Trophoblast cell (in vitro differentiated cells and primary cell): ENCODE measurements around the gene GSN.

ENCODE experiments used
- DNase-seq, 2 donors: peaks; one replicate each; pipeline ENCODE4 v3.0.0-alpha.2; 2016
- H2AFZ ChIP-seq: 2 replicates; pipeline ENCODE4 v1.6.1; 2013; ENCODE audit warnings: low read length, moderate library complexity, mild to moderate bottlenecking; ENCODE audit not compliant: insufficient read depth, poor library complexity
- H2AK5ac ChIP-seq: 2 replicates; pipeline ENCODE4 v1.6.1; 2013; ENCODE audit warnings: mild to moderate bottlenecking, low read length
- H2BK120ac ChIP-seq: 2 replicates; pipeline ENCODE4 v1.6.1; 2013; ENCODE audit warnings: low read length, mild to moderate bottlenecking, moderate library complexity; ENCODE audit not compliant: insufficient read depth, poor library complexity
- H2BK12ac ChIP-seq: 2 replicates; pipeline ENCODE4 v1.6.1; 2013; ENCODE audit warnings: mild to moderate bottlenecking, low read length, moderate library complexity
- H2BK5ac ChIP-seq: 2 replicates; pipeline ENCODE4 v1.6.1; 2013; ENCODE audit warnings: low read length, low read depth, moderate library complexity, mild to moderate bottlenecking; ENCODE audit not compliant: poor library complexity
- H3K14ac ChIP-seq: 2 replicates; pipeline ENCODE4 v1.6.1; 2013; ENCODE audit warnings: mild to moderate bottlenecking, low read length
- H3K18ac ChIP-seq: 2 replicates; pipeline ENCODE4 v1.6.1; 2013; ENCODE audit warnings: mild to moderate bottlenecking, low read length
- H3K23ac ChIP-seq: 2 replicates; pipeline ENCODE4 v1.6.1; 2013; ENCODE audit warnings: low read length
- H3K27ac ChIP-seq: 2 replicates; pipeline ENCODE4 v1.5.1; 2013; ENCODE audit warnings: low read depth, mild to moderate bottlenecking, inconsistent platforms, low read length, moderate library complexity
- H3K27me3 ChIP-seq: 2 replicates; pipeline ENCODE4 v1.6.1; 2013; ENCODE audit warnings: inconsistent platforms, mild to moderate bottlenecking, low read length, moderate library complexity; ENCODE audit not compliant: insufficient read depth
- H3K36me3 ChIP-seq, 2 experiments: 1 replicate in 1 of 2; 2 replicates in 1 of 2; pipeline ENCODE4 v1.6.1; 2013; ENCODE audit warnings: low read length in 2 of 2, mild to moderate bottlenecking in 2 of 2, moderate library complexity in 1 of 2; ENCODE audit not compliant: insufficient read depth in 2 of 2, control insufficient read depth in 1 of 2
- H3K4ac ChIP-seq: 2 replicates; pipeline ENCODE4 v1.6.1; 2013; ENCODE audit warnings: low read depth, mild to moderate bottlenecking, low read length, moderate library complexity
- H3K4me1 ChIP-seq, 2 experiments: 1 replicate in 1 of 2; 2 replicates in 1 of 2; pipeline ENCODE4 v1.6.1; 2013; ENCODE audit warnings: low read length in 2 of 2, mild to moderate bottlenecking in 2 of 2, moderate library complexity in 1 of 2; ENCODE audit not compliant: insufficient read depth in 2 of 2, control insufficient read depth in 1 of 2
- H3K4me2 ChIP-seq: 2 replicates; pipeline ENCODE4 v1.6.1; 2013; ENCODE audit warnings: inconsistent platforms, mild to moderate bottlenecking, low read length, moderate library complexity
- H3K4me3 ChIP-seq: 2 replicates; pipeline ENCODE4 v1.5.1; 2013; ENCODE audit warnings: mild to moderate bottlenecking, low read depth, low read length, inconsistent platforms
- H3K79me1 ChIP-seq: one replicate; pipeline ENCODE4 v1.6.1; 2013; ENCODE audit warnings: low read length
- H3K79me2 ChIP-seq: 2 replicates; pipeline ENCODE4 v1.6.1; 2013; ENCODE audit warnings: low read length, mild to moderate bottlenecking; ENCODE audit not compliant: control insufficient read depth, insufficient read depth, poor library complexity
- H3K9ac ChIP-seq: 2 replicates; pipeline ENCODE4 v1.6.1; 2013; ENCODE audit warnings: mild to moderate bottlenecking, low read length
- H3K9me3 ChIP-seq: 2 replicates; pipeline ENCODE4 v1.6.1; 2013; ENCODE audit warnings: low read depth, mild to moderate bottlenecking, control low read depth, inconsistent platforms, low read length; ENCODE audit not compliant: insufficient read depth
- H4K12ac ChIP-seq: 2 replicates; pipeline ENCODE4 v1.6.1; 2013; ENCODE audit warnings: low read depth, mild to moderate bottlenecking, low read length, moderate library complexity
- H4K8ac ChIP-seq: 2 replicates; pipeline ENCODE4 v1.6.1; 2013; ENCODE audit warnings: low read depth, mild to moderate bottlenecking, low read length, moderate library complexity
- H4K91ac ChIP-seq: one replicate; pipeline ENCODE4 v1.6.1; 2013; ENCODE audit warnings: low read depth, mild to moderate bottlenecking, low read length, moderate library complexity
- WGBS: extraction: QIAGEN DNeasy Blood & Tissue Kit; methylation state at CpG from one replicate; pipeline ENCODE4 v1.1.7; 2013; ENCODE audit warnings: missing lambda C conversion rate; ENCODE audit not compliant: insufficient read length, insufficient coverage; ENCODE audit errors: extremely low coverage; 5-methylcytosine and 5-hydroxymethylcytosine counted together

The GSN gene

DNA sequence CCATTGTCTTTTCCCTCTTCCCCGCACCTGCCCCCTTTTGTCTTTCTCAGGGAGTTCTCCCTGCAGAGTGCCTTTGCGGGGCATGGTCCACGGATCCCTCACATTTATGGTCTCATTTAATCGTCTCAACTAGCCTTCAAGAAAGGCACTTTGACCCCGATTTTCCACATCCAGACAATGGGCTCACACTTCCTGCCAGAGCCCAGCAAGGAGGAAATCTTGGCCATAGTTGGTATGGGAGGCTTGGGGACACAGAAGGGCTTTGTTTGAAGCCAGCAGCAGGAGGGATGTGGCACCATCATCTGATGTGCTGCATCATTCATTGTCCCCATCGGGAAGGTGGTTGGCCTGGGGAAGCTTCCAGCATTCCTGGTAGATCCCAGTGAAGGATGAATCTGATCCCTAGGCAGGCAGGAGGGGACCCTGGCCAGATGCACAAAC lies 24.9 kb downstream of the GSN start:
- no peaks in the 10 kb centered on the region for H3K9me3 ChIP-seq
- no peak overlapping the region for H3K4ac ChIP-seq
- no peak overlapping the region for H3K18ac ChIP-seq
- no peak overlapping the region for H4K12ac ChIP-seq
- H3K23ac ChIP-seq, result no peak overlapping the region
- DNase-seq, result no peak
- no peak overlapping the region for H3K27ac ChIP-seq
- peaks cover 18% of the 10 kb centered on the region for H3K79me1 ChIP-seq
- H2AK5ac ChIP-seq, result no peak overlapping the region
- H3K79me2 ChIP-seq, result peaks cover 4% of the 10 kb centered on the region
- H4K91ac ChIP-seq, result no peak overlapping the region
- peaks cover 19 to 25% of the 10 kb centered on the region in 2 experiments for H3K4me1 ChIP-seq
- H3K4me2 ChIP-seq, result no peak overlapping the region
- H2BK120ac ChIP-seq, result no peak overlapping the region
- H3K4me3 ChIP-seq, result no peak overlapping the region
- no CpG with 5 or more reads among the region's 6 CpGs for WGBS
- H2BK5ac ChIP-seq, result no peak overlapping the region
- H2BK12ac ChIP-seq, result no peak overlapping the region
- H3K27me3 ChIP-seq, result no peaks in the 10 kb centered on the region
- no peak overlapping the region for H2AFZ ChIP-seq
- H3K9ac ChIP-seq, result no peak overlapping the region
- H3K36me3 ChIP-seq, result peaks cover 8 to 12% of the 10 kb centered on the region in 2 experiments
- no peak overlapping the region for H3K14ac ChIP-seq
- no peak overlapping the region for H4K8ac ChIP-seq

- Histone ChIP-seq H3K27ac (no peak overlapping the region), H4K12ac (no peak overlapping the region), H3K4me2 (no peak overlapping the region), H2AK5ac (no peak overlapping the region), H4K8ac (no peak overlapping the region), H3K18ac (no peak overlapping the region), H4K91ac (no peak overlapping the region), H3K14ac (no peak overlapping the region), H3K4ac (no peak overlapping the region), H3K23ac (no peak overlapping the region), H3K4me3 (no peak overlapping the region), H2BK120ac (no peak overlapping the region), H2BK5ac (no peak overlapping the region), H3K9ac (no peak overlapping the region), H3K9me3 (no peaks in the 10 kb centered on the region), H3K36me3 (peaks cover 6 to 12% of the 10 kb centered on the region in 2 experiments), H3K79me2 (peaks cover 2% of the 10 kb centered on the region), H2AFZ (no peak overlapping the region), H3K27me3 (no peaks in the 10 kb centered on the region), H3K4me1 (peaks cover 8 to 13% of the 10 kb centered on the region in 2 experiments), H2BK12ac (no peak overlapping the region), H3K79me1 (peaks cover 7% of the 10 kb centered on the region)
- no CpG with 5 or more reads among the region's 6 CpGs for WGBS
- no peak for DNase-seq
These were observed 26.3 kb downstream of the GSN start for GRCh38 chr9:121294151-121294743.

DNA sequence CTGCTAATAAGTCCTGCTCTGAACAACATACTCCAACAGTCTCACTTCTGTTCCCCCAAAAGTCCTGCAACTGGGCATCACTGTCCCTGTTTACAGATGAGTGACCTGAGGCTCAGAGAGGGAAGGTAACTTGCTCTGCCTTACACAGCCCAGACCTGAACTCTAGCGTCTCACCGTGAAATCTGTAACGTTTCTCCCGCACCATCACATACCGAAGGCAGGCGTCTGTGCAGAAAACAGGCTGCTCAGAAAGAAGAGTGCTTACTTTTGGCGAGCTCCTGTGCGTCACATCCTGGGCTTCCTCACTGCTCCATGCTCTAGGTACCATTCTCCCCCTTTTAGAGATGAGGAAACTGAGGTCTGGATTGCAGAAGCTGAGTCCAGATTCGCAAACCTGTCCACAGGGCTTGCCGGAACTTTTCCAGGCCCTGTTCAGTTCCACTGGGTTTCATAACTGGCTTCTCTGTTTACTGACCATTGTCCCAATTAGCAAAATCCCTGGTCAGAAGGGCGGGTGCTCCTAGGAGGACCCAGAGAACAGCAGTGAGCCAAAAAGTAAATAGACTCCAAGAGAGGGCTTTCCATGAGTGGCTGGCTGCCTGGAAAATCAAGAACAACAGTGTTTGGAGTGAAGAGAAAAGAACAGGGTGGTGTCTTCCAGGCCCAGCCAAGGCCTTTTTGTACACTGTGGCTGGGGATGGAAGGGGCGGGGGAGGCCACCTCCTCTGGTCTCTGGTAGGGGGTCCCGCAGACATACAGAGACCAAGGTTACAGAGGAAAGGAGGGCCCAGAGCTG lies 27.1 kb downstream of the GSN start:
- Histone ChIP-seq H2BK5ac (no peak overlapping the region), H2BK12ac (no peak overlapping the region), H3K4me3 (no peak overlapping the region), H4K91ac (no peak overlapping the region), H3K79me1 (peaks cover 5% of the 10 kb centered on the region), H3K79me2 (peaks cover under 1% of the 10 kb centered on the region), H3K27ac (no peak overlapping the region), H3K23ac (no peak overlapping the region), H2AFZ (no peak overlapping the region), H3K9me3 (no peaks in the 10 kb centered on the region), H3K36me3 (peaks cover 6 to 12% of the 10 kb centered on the region in 2 experiments), H2AK5ac (no peak overlapping the region), H3K4me1 (peaks cover 3 to 9% of the 10 kb centered on the region in 2 experiments), H4K8ac (no peak overlapping the region), H3K18ac (no peak overlapping the region), H3K4me2 (no peak overlapping the region), H3K27me3 (no peaks in the 10 kb centered on the region), H3K4ac (no peak overlapping the region), H3K9ac (no peak overlapping the region), H2BK120ac (no peak overlapping the region), H4K12ac (no peak overlapping the region), H3K14ac (no peak overlapping the region)
- no CpG with 5 or more reads among the region's 13 CpGs for WGBS
- DNase-seq, result no peak

GRCh38 chr9:121295662-121296191 lies 27.8 kb downstream of the GSN start:
- H4K91ac ChIP-seq, result no peak overlapping the region
- H3K79me1 ChIP-seq, result peaks cover 4% of the 10 kb centered on the region
- no peaks in the 10 kb centered on the region for H3K27me3 ChIP-seq
- no peak overlapping the region for H3K27ac ChIP-seq
- no peak overlapping the region for H2BK5ac ChIP-seq
- no peak overlapping the region for H4K8ac ChIP-seq
- WGBS, result no CpG with 5 or more reads among the region's 5 CpGs
- no peak overlapping the region for H3K23ac ChIP-seq
- no peak overlapping the region for H2BK12ac ChIP-seq
- H3K79me2 ChIP-seq, result no peaks in the 10 kb centered on the region
- H2BK120ac ChIP-seq, result no peak overlapping the region
- peaks cover 8 to 13% of the 10 kb centered on the region in 2 experiments for H3K4me1 ChIP-seq
- no peak overlapping the region for H3K4me2 ChIP-seq
- H4K12ac ChIP-seq, result no peak overlapping the region
- H3K9me3 ChIP-seq, result no peaks in the 10 kb centered on the region
- H3K9ac ChIP-seq, result no peak overlapping the region
- H3K14ac ChIP-seq, result no peak overlapping the region
- no peak overlapping the region for H3K18ac ChIP-seq
- no peak overlapping the region for H2AFZ ChIP-seq
- peaks cover 8 to 12% of the 10 kb centered on the region in 2 experiments for H3K36me3 ChIP-seq
- no peak overlapping the region for H3K4ac ChIP-seq
- no peak overlapping the region for H2AK5ac ChIP-seq
- no peak for DNase-seq
- H3K4me3 ChIP-seq, result no peak overlapping the region
